Ecto neural progenitor cell (in vitro differentiated cells): ENCODE measurements around the gene ANP32A.

Source experiments
- DNase-seq: peaks from one replicate; pipeline ENCODE4 v3.0.0-alpha.2; 2018; ENCODE audit warnings: low spot score

ANP32A gene

GRCh38 chr15:68797599-68798345 lies 22.9 kb downstream of the ANP32A start:
- DNase-seq, result no peak

GRCh38 chr15:68797191-68797590 lies 23.5 kb downstream of the ANP32A start:
- DNase-seq, result no peak

GRCh38 chr15:68796576-68796975 lies 24.1 kb downstream of the ANP32A start:
- DNase-seq, result no peak

GRCh38 chr15:68795298-68795848 lies 25.3 kb downstream of the ANP32A start:
- DNase-seq, result peak; percentile 93

GRCh38 chr15:68794863-68795262 lies 25.8 kb downstream of the ANP32A start:
- DNase-seq, result no peak

- DNase-seq, result no peak
Measured at GRCh38 chr15:68794307-68794706, 26.4 kb downstream of the ANP32A start.

- no peak for DNase-seq
Measured at GRCh38 chr15:68793776-68794175, 26.9 kb downstream of the ANP32A start.

- no peak for DNase-seq
Measured at GRCh38 chr15:68792901-68793766, 27.6 kb downstream of the ANP32A start.

- no peak for DNase-seq
Measured at GRCh38 chr15:68791431-68792283, 29.0 kb downstream of the ANP32A start.

- DNase-seq, result no peak
Measured at GRCh38 chr15:68790910-68791309, 29.8 kb downstream of the ANP32A start.

GRCh38 chr15:68790242-68790575 lies 30.5 kb downstream of the ANP32A start:
- DNase-seq, result no peak

- DNase-seq, result no peak
Measured at GRCh38 chr15:68789534-68790241, 31.0 kb downstream of the ANP32A start.

- DNase-seq, result no peak
Measured at GRCh38 chr15:68789091-68789490, 31.6 kb downstream of the ANP32A start.

- no peak for DNase-seq
Measured at GRCh38 chr15:68788264-68788624, 32.5 kb downstream of the ANP32A start.

- no peak for DNase-seq
Measured at GRCh38 chr15:68787609-68788263, 33.0 kb downstream of the ANP32A start.

GRCh38 chr15:68786753-68787152 lies 33.9 kb downstream of the ANP32A start:
- DNase-seq, result no peak

GRCh38 chr15:68785541-68785940 lies 35.2 kb downstream of the ANP32A start:
- no peak for DNase-seq

- no peak for DNase-seq
Measured at GRCh38 chr15:68784206-68784605, 36.5 kb downstream of the ANP32A start.

GRCh38 chr15:68783226-68784058 lies 37.3 kb downstream of the ANP32A start:
- DNase-seq, result peak; percentile 49

GRCh38 chr15:68782589-68783161 lies 38.0 kb downstream of the ANP32A start:
- DNase-seq, result no peak
